NK-92 treated with Interleukin-12 subunit alpha and Interleukin-12 subunit beta, amount 100 ng/mL, for 24 hours (cell line): Measurements from ENCODE around the gene AK1.
"Not testable (repeated sequence)": the region's sequence is repeated elsewhere in the genome, so short reads cannot be mapped to it uniquely, and the experiment has no call there.

Experiments used
- DNase-seq: peaks from one replicate; lab custom pipeline; 2025; lab: John Stamatoyannopoulos, UW

The AK1 gene

GRCh38 chr9:127847833-127848755 is 29.4 kb downstream of the AK1 start:
- DNase-seq = no peak

GRCh38 chr9:127847178-127847510 is 30.3 kb downstream of the AK1 start:
- DNase-seq = no peak

GRCh38 chr9:127846443-127847177 is 30.9 kb downstream of the AK1 start:
- no peak for DNase-seq

- DNase-seq = not testable (repeated sequence)
Measured at GRCh38 chr9:127845619-127846018, 31.9 kb downstream of the AK1 start.

GRCh38 chr9:127844821-127845359 is 32.6 kb downstream of the AK1 start:
- no peak for DNase-seq

- DNase-seq = no peak
Measured at GRCh38 chr9:127841087-127841835, 36.2 kb downstream of the AK1 start.

GRCh38 chr9:127838375-127839078 is 38.9 kb downstream of the AK1 start:
- no peak for DNase-seq

GRCh38 chr9:127837346-127837745 is 40.1 kb downstream of the AK1 start:
- no peak for DNase-seq

- not testable (repeated sequence) for DNase-seq
Measured at GRCh38 chr9:127836561-127836960, 40.9 kb downstream of the AK1 start.

GRCh38 chr9:127835991-127836516 is 41.4 kb downstream of the AK1 start:
- DNase-seq = no peak

- DNase-seq = no peak
Measured at GRCh38 chr9:127833555-127833954, 43.9 kb downstream of the AK1 start.

- no peak for DNase-seq
Measured at GRCh38 chr9:127832248-127832647, 45.2 kb downstream of the AK1 start.

GRCh38 chr9:127829205-127829906 is 48.1 kb downstream of the AK1 start:
- DNase-seq = no peak

- DNase-seq = no peak
Measured at GRCh38 chr9:127828262-127829031, 49.0 kb downstream of the AK1 start.

GRCh38 chr9:127826253-127826913 is 51.1 kb downstream of the AK1 start:
- no peak for DNase-seq

GRCh38 chr9:127825319-127826051 is 52.0 kb downstream of the AK1 start:
- DNase-seq = no peak

- no peak for DNase-seq
Measured at GRCh38 chr9:127822108-127822507, 55.4 kb downstream of the AK1 start.

- no peak for DNase-seq
Measured at GRCh38 chr9:127818574-127818973, 58.9 kb downstream of the AK1 start.
